Naive thymus-derived CD4-positive, alpha-beta T cell (primary cell): ENCODE data around the gene GALNT10. TPM values are rescaled to one million over a fixed set of nuclear protein-coding genes. Genes with fewer than 3 reads are reported as not detected.

Experiments used
- ATAC-seq: fragments of 150-1000 bp; cut with Tn5 transposase; 2 replicates; pipeline ENCODE4 v1.10.0; 2021; ENCODE audit warnings: mild to moderate bottlenecking, moderate library complexity
- CTCF ChIA-PET: fragments of 350-600 bp; sonication (Branson Sonifier 250); formaldehyde crosslinking; loops from one replicate; lab custom pipeline; 2021; ENCODE audit warnings: antibody characterized with exemption; lab: Charles Lee
- POLR2A ChIA-PET: fragments of 350-600 bp; sonication (Branson Sonifier 250); formaldehyde crosslinking; loops from one replicate; lab custom pipeline; 2021; ENCODE audit warnings: antibody characterized with exemption, inconsistent platforms; lab: Charles Lee
- DNase-seq, 9 donors: peaks; one replicate each; pipeline versions ENCODE4 v3.0.0 to v3.0.0-alpha.2; 2020 to 2022; ENCODE audit warnings: mixed read lengths in 1 of 9
- H3K27ac ChIP-seq: one replicate; pipeline ENCODE4 v1.7.0; 2013; ENCODE audit warnings: mild to moderate bottlenecking, low read depth, low read length, moderate library complexity
- H3K27me3 ChIP-seq, 2 donors: one replicate each; pipeline ENCODE4 v1.7.0; 2013; ENCODE audit warnings: low read length in 2 of 2, mild to moderate bottlenecking in 2 of 2, moderate library complexity in 2 of 2; ENCODE audit not compliant: control insufficient read depth in 2 of 2, insufficient read depth in 2 of 2
- H3K36me3 ChIP-seq, 3 experiments: 1 replicate in 2 of 3; 2 replicates in 1 of 3; pipeline ENCODE4 v1.7.0; 2013; ENCODE audit warnings: low read length in 3 of 3, mild to moderate bottlenecking in 3 of 3, moderate library complexity in 1 of 3; ENCODE audit not compliant: insufficient read depth in 3 of 3, control insufficient read depth in 2 of 3
- H3K4me1 ChIP-seq, 2 donors: one replicate each; pipeline ENCODE4 v1.7.0; 2013; ENCODE audit warnings: low read length in 2 of 2, mild to moderate bottlenecking in 2 of 2, moderate library complexity in 1 of 2; ENCODE audit not compliant: control insufficient read depth in 2 of 2, insufficient read depth in 2 of 2
- H3K4me3 ChIP-seq: 2 replicates; pipeline ENCODE4 v1.7.0; 2013; ENCODE audit warnings: mild to moderate bottlenecking, low read length
- H3K9me3 ChIP-seq, 3 experiments: 1 replicate in 2 of 3; 2 replicates in 1 of 3; pipeline ENCODE4 v1.7.0; 2013; ENCODE audit warnings: low read length in 3 of 3; ENCODE audit not compliant: control insufficient read depth in 2 of 3
- H3K27ac Mint-ChIP-seq, 9 donors: one replicate each; pipeline ENCODE4 v1.8.0; 2020 to 2022; ENCODE audit warnings: mixed read lengths in 9 of 9, mild to moderate bottlenecking in 8 of 9, moderate library complexity in 5 of 9, inconsistent platforms in 2 of 9
- H3K27me3 Mint-ChIP-seq, 5 donors: one replicate each; pipeline ENCODE4 v1.8.0; 2021 to 2022; ENCODE audit warnings: mixed read lengths in 5 of 5, mild to moderate bottlenecking in 1 of 5
- H3K36me3 Mint-ChIP-seq, 5 donors: one replicate each; pipeline ENCODE4 v1.8.0; 2020 to 2022; ENCODE audit warnings: mixed read lengths in 5 of 5, mild to moderate bottlenecking in 3 of 5, inconsistent platforms in 1 of 5
- H3K4me1 Mint-ChIP-seq, 7 donors: one replicate each; pipeline ENCODE4 v1.8.0; 2020 to 2022; ENCODE audit warnings: mixed read lengths in 7 of 7, mild to moderate bottlenecking in 3 of 7, inconsistent platforms in 1 of 7
- H3K4me3 Mint-ChIP-seq, 10 donors: one replicate each; pipeline ENCODE4 v1.8.0; 2020 to 2022; ENCODE audit warnings: mild to moderate bottlenecking in 10 of 10, mixed read lengths in 10 of 10, moderate library complexity in 6 of 10, inconsistent platforms in 2 of 10
- H3K9me3 Mint-ChIP-seq, 11 donors: one replicate each; pipeline ENCODE4 v1.8.0; 2020 to 2022; ENCODE audit warnings: mixed read lengths in 11 of 11, mild to moderate bottlenecking in 4 of 11, inconsistent platforms in 1 of 11, moderate library complexity in 1 of 11
- intact Hi-C, 2 donors: fragments of 100-400 bp; cut with micrococcal nuclease; formaldehyde crosslinking; loops; one replicate each; pipeline ENCODE4 v1.15.1; 2023
- polyA plus RNA-seq, 2 donors: library from polyadenylated mRNA; unstranded; fragments of 300-500 nt; fragmentation: Illumina TruSeq; gene quantifications; one replicate each; pipeline ENCODE4 v1.2.3, GENCODE V29; 2021
- total RNA-seq, 6 experiments: library from RNA in 5 of 6; stranded (reverse) in 5 of 6; gene quantifications; 1 replicate in 5 of 6; 2 replicates in 1 of 6; pipeline ENCODE4 v1.2.3 and lab custom pipeline; 2021 to 2026

GALNT10 gene
- total and polyA plus RNA-seq, 7 experiments from 2014 or later, result 6.2 to 56.4 (median 24.8) TPM

DNA sequence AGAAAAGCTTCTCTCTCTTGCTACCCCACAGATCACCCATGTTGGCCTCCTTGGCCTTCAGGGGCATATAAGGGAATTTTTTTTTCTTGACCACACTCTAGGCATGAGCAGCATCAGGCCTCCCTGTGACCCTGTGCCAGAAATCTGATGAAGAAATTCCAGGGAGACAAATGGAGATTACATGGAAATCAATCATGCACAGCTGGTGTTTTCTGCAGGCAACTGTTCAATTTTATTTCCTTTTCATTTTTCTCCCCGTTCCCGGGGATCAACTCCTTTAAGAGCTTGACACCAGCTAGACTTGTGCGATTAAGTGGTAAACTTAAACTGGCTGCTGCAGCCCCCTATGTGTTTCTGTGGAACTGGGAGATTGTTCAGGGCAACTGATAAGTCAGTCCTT is 59.3 kb downstream of the GALNT10 start:
- ATAC-seq, result no peak
- peaks cover 1 to 12% (median 8%) of the 10 kb centered on the region in 7 donors for H3K4me1 Mint-ChIP-seq
- H3K27ac Mint-ChIP-seq, result no peak overlapping the region
- Histone ChIP-seq H3K27ac (no peak overlapping the region), H3K9me3 (no peaks in the 10 kb centered on the region), H3K4me3 (no peak overlapping the region), H3K4me1 (no peaks in the 10 kb centered on the region), H3K36me3 (no peaks in the 10 kb centered on the region), H3K27me3 (no peaks in the 10 kb centered on the region)
- H3K27me3 Mint-ChIP-seq, result no peaks in the 10 kb centered on the region
- intact Hi-C loops, result no loop called here
- H3K9me3 Mint-ChIP-seq, result peaks cover 2 to 28% (median 13%) of the 10 kb centered on the region in 11 donors
- H3K4me3 Mint-ChIP-seq, result no peak overlapping the region
- DNase-seq, result no peak
- CTCF ChIA-PET, result no interaction called here
- POLR2A ChIA-PET, result no interaction called here
- H3K36me3 Mint-ChIP-seq, result peaks cover 10 to 57% (median 38%) of the 10 kb centered on the region in 5 donors

DNA sequence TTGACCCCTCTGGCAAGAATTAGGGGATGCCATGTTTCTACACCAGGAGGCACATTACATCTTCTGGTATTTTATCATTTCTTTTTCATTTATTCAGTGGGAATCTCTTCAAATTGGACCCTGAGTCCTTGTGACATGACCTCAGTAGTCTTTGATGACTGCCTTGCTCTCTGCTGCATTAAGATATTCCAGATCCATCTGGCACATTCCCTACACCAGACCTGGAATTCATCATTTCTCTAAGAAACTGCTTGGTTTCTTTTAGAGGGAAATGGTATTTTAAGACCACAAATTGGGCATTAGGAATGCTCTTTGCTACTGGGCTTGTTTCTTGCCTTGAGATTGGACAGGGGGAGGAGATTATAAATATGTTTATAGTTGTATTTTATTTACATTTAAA is 61.0 kb downstream of the GALNT10 start:
- Histone ChIP-seq H3K36me3 (no peaks in the 10 kb centered on the region), H3K27me3 (no peaks in the 10 kb centered on the region), H3K27ac (no peak overlapping the region), H3K4me1 (no peaks in the 10 kb centered on the region), H3K9me3 (no peaks in the 10 kb centered on the region), H3K4me3 (no peak overlapping the region)
- POLR2A ChIA-PET, result no interaction called here
- ATAC-seq, result no peak
- H3K4me1 Mint-ChIP-seq, result peaks cover 3 to 15% (median 10%) of the 10 kb centered on the region in 7 donors
- H3K27me3 Mint-ChIP-seq, result no peaks in the 10 kb centered on the region
- H3K9me3 Mint-ChIP-seq, result peaks cover 0 to 24% (median 11%) of the 10 kb centered on the region in 11 donors
- intact Hi-C loops, result no loop called here
- no peak for DNase-seq
- H3K4me3 Mint-ChIP-seq, result no peak overlapping the region
- H3K27ac Mint-ChIP-seq, result no peak overlapping the region
- CTCF ChIA-PET, result no interaction called here
- peaks cover 10 to 61% (median 36%) of the 10 kb centered on the region in 5 donors for H3K36me3 Mint-ChIP-seq

DNA sequence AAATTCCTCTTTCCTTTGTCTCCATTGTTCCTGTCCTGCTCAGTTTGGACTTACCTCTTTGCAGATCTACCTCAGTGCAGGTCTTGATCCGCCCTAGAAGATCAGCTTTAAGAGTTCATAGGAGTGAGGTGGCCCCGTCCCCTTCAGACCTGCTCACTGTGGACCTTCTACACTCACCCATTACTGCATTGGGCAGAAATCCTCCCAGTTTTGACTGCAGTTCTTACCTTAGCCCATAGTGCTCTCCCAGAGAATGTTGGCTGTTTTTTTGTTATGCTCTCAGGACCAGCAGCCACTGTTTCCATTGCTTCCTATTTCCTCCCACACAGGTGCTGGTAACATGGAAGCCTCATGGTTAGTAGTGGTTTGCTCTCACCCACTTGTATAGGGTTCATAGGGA is 63.3 kb downstream of the GALNT10 start:
- Histone ChIP-seq H3K27me3 (no peaks in the 10 kb centered on the region), H3K36me3 (no peaks in the 10 kb centered on the region), H3K9me3 (no peaks in the 10 kb centered on the region), H3K27ac (no peak overlapping the region), H3K4me3 (no peak overlapping the region), H3K4me1 (no peaks in the 10 kb centered on the region)
- H3K4me1 Mint-ChIP-seq, result peaks cover 3 to 21% (median 5%) of the 10 kb centered on the region in 7 donors
- peaks cover 10 to 63% (median 38%) of the 10 kb centered on the region in 5 donors for H3K36me3 Mint-ChIP-seq
- peak overlapping the region in 1 of 9 donors; percentile 56 for H3K27ac Mint-ChIP-seq
- DNase-seq (no peak), ATAC-seq (no peak)
- H3K27me3 Mint-ChIP-seq, result no peaks in the 10 kb centered on the region
- H3K9me3 Mint-ChIP-seq, result peaks cover 0 to 23% (median 11%) of the 10 kb centered on the region in 11 donors
- intact Hi-C loops, result no loop called here
- ChIA-PET POLR2A (no interaction called here), CTCF (no interaction called here)
- no peak overlapping the region for H3K4me3 Mint-ChIP-seq

DNA sequence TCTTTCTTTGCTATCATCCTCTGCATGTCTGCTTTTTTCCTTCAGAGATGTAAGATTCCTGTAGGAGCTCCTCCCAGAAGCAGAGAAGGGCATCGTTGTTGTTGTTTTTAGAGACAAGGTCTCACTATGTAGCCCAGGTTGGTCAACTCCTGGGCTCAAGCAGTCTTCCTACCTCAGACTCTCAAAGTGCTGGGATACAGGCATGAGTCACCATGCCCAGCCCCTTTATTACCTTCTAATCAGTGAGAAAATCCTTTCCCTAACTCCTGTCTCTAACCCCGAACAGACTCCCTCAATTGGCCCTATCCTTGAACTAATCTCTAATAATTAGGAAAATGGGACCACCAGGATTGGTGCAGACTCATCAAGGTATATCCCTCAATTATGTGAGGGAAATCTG is 64.4 kb downstream of the GALNT10 start:
- no peaks in the 10 kb centered on the region for H3K27me3 Mint-ChIP-seq

DNA sequence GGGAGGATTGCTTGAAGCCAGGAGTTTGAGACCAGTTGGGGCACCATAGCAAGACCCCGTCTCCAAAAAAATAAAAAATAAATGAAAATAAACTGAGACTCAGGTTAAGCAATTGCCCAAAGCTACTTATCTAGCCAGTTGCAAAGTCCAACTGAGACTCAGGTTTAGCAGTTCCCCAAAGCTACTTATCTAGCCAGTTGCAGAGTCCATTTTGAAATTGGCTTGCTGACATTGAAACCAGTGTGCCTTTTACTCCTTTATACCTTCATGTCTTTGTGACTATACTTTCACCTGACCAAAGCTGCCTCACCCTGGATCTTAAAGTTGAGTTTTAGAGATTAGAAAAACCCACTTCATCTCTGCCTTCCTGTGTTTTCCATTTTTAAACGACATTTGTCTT is 66.5 kb downstream of the GALNT10 start:
- Histone ChIP-seq H3K27ac (no peak overlapping the region), H3K27me3 (no peaks in the 10 kb centered on the region), H3K4me1 (no peaks in the 10 kb centered on the region), H3K9me3 (no peaks in the 10 kb centered on the region), H3K4me3 (no peak overlapping the region), H3K36me3 (no peaks in the 10 kb centered on the region)
- Mint-ChIP-seq H3K4me1 (peaks cover 0 to 21% (median 5%) of the 10 kb centered on the region in 7 donors), H3K27me3 (no peaks in the 10 kb centered on the region), H3K27ac (no peak overlapping the region), H3K9me3 (peaks cover 0 to 18% (median 11%) of the 10 kb centered on the region in 11 donors), H3K4me3 (no peak overlapping the region), H3K36me3 (peaks cover 10 to 59% (median 36%) of the 10 kb centered on the region in 5 donors)
- POLR2A ChIA-PET, result no interaction called here
- no peak for ATAC-seq
- intact Hi-C loops, result no loop called here
- CTCF ChIA-PET, result no interaction called here
- no peak for DNase-seq

More for the DNA sequence above, 64.4 kb downstream of the GALNT10 start:
- H3K27ac Mint-ChIP-seq, result peak overlapping the region in 1 of 9 donors; percentile 47
- H3K4me1 Mint-ChIP-seq, result peaks cover 3 to 21% (median 5%) of the 10 kb centered on the region in 7 donors
- H3K4me3 Mint-ChIP-seq, result no peak overlapping the region
- H3K36me3 Mint-ChIP-seq, result peaks cover 10 to 59% (median 45%) of the 10 kb centered on the region in 5 donors
- Histone ChIP-seq H3K4me3 (no peak overlapping the region), H3K4me1 (no peaks in the 10 kb centered on the region), H3K9me3 (no peaks in the 10 kb centered on the region), H3K36me3 (no peaks in the 10 kb centered on the region), H3K27me3 (no peaks in the 10 kb centered on the region), H3K27ac (no peak overlapping the region)
- peaks cover 0 to 23% (median 11%) of the 10 kb centered on the region in 11 donors for H3K9me3 Mint-ChIP-seq
- ChIA-PET POLR2A (interaction anchor here (0.6 to 0.7 kb wide), 2 partner anchors 22 to 263 kb away, joined by 3 to 5 read pairs; no protein-coding TSS in a partner anchor), CTCF (no interaction called here)
- ATAC-seq (no peak), DNase-seq (no peak)
- intact Hi-C loops, result no loop called here

DNA sequence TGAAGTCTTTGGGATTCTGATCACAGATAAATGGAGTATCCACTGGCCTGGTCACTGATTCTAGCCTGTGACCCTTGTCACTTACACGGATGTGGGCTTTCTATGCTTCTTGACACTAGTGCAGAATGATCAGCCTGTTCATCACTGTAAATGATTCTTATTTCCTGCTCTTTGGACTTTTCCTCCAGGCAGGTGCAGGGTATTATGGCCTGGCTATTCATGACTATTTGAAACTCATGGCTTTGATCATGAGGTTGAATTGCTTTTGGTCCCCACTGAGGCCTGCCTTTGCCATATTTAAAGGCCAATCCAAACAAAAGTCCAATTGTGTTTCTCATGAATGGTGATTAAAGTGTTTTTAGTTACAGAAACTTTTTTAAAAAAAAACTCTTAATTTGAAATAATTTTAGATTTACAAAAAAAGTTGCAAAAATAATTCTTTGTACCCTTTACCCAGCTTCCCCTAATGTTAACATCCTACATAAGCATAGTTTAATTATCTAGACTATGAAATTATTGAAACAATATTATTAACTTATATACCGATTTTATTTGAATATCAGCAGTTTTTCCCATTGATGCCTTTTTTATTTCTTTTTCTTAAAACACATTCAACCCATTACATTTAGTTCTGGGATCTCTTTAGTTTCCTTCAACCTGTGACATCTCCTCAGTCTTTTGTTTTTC is 68.1 kb downstream of the GALNT10 start:
- peaks cover 0 to 18% (median 5%) of the 10 kb centered on the region in 7 donors for H3K4me1 Mint-ChIP-seq
- Histone ChIP-seq H3K4me1 (no peaks in the 10 kb centered on the region), H3K9me3 (no peaks in the 10 kb centered on the region), H3K4me3 (no peak overlapping the region), H3K27ac (no peak overlapping the region), H3K27me3 (no peaks in the 10 kb centered on the region), H3K36me3 (no peaks in the 10 kb centered on the region)
- ATAC-seq (no peak), DNase-seq (no peak)
- no peaks in the 10 kb centered on the region for H3K27me3 Mint-ChIP-seq
- H3K9me3 Mint-ChIP-seq, result peaks cover 0 to 6% (median 2%) of the 10 kb centered on the region in 11 donors
- intact Hi-C loops, result no loop called here
- H3K36me3 Mint-ChIP-seq, result peaks cover 8 to 58% (median 36%) of the 10 kb centered on the region in 5 donors
- ChIA-PET POLR2A (no interaction called here), CTCF (no interaction called here)
- no peak overlapping the region for H3K27ac Mint-ChIP-seq
- no peak overlapping the region for H3K4me3 Mint-ChIP-seq
